Epithelial cell of esophagus (primary cell): Measurements from ENCODE around the gene CYFIP1.

Experiments used
- DNase-seq: peaks from one replicate; pipeline ENCODE4 v3.0.0; 2010; ENCODE audit warnings: low read depth
- H3K4me3 ChIP-seq: 2 replicates; pipeline ENCODE4 v1.5.1; 2011; ENCODE audit warnings: mild to moderate bottlenecking, low read length, control low read depth
- CTCF ChIP-seq: IDR thresholded peaks from 2 replicates; pipeline ENCODE4 v1.5.1; 2011; ENCODE audit warnings: low read depth, mild to moderate bottlenecking, low read length, control low read depth, inconsistent platforms; ENCODE audit not compliant: insufficient read depth; ENCODE audit errors: missing control alignments

CYFIP1 gene

GRCh38 chr15:22942877-22943276, 37.3 kb downstream of the CYFIP1 start:
- no peak for DNase-seq
- TF ChIP-seq CTCF = no peak

GRCh38 chr15:22942306-22942855, 37.8 kb downstream of the CYFIP1 start:
- DNase-seq = no peak
- no peak overlapping the region for H3K4me3 ChIP-seq
- no peak for TF ChIP-seq CTCF

More at GRCh38 chr15:22942877-22943276, 37.3 kb downstream of the CYFIP1 start:
- H3K4me3 ChIP-seq = no peak overlapping the region

- TF ChIP-seq CTCF = no peak
- H3K4me3 ChIP-seq = no peak overlapping the region
- DNase-seq = no peak
These were observed 39.0 kb downstream of the CYFIP1 start for GRCh38 chr15:22941179-22941578.

- H3K4me3 ChIP-seq = no peak overlapping the region
- no peak for DNase-seq
- TF ChIP-seq CTCF = no peak
These were observed 40.5 kb downstream of the CYFIP1 start for GRCh38 chr15:22939652-22940061.

GRCh38 chr15:22939051-22939450, 41.1 kb downstream of the CYFIP1 start:
- H3K4me3 ChIP-seq = no peak overlapping the region
- no peak for TF ChIP-seq CTCF
- DNase-seq = no peak

GRCh38 chr15:22936577-22937472, 43.3 kb downstream of the CYFIP1 start:
- no peak for TF ChIP-seq CTCF
- no peak overlapping the region for H3K4me3 ChIP-seq
- DNase-seq = no peak
